Neural progenitor cell (in vitro differentiated cells): ENCODE measurements around the gene CATSPERB.

Experiments used
- CTCF ChIP-seq: fragments of 200-600 bp; sonication (generic); IDR thresholded peaks from 2 replicates; pipeline ENCODE4 v1.5.1; 2017; ENCODE audit warnings: antibody characterized with exemption, mild to moderate bottlenecking
- EZH2 ChIP-seq: fragments of 200-600 bp; sonication (generic); IDR thresholded peaks from 2 replicates; pipeline ENCODE4 v1.6.1; 2017; ENCODE audit warnings: antibody characterized with exemption, mild to moderate bottlenecking, moderate library complexity

DNA sequence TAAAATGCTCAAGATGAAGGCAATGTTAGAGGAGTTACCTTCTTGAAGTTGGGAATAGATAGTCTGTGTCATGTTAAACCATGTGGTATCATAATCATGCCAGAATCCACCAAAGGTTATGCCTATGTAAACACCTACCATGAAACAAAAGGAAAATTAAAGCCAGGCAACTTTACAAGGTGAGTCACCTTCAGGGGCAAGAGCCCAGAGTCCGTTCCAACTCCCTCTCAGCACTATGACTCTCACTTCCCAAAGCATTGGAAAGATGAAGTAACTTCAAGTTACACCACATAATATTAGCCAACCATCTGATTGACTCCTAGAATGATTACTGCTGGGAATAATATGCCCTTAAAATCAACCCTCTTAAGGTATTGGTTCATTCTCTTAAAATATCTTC lies 38.5 kb downstream of the CATSPERB start:
- no peak for TF ChIP-seq CTCF
- no peak for TF ChIP-seq EZH2
